Retinal pigment epithelial cell (primary cell): Measurements from ENCODE around the gene CORO6.

Experiments used
- DNase-seq: peaks from one replicate; pipeline ENCODE4 v3.0.0-alpha.2; 2010; ENCODE audit warnings: low read depth
- H3K4me3 ChIP-seq: 2 replicates; pipeline ENCODE4 v1.5.1; 2011; ENCODE audit warnings: mild to moderate bottlenecking, low read length, control low read depth, moderate library complexity
- CTCF ChIP-seq: conservative IDR thresholded peaks from 2 replicates; pipeline ENCODE4 v1.5.1; 2011; ENCODE audit warnings: low read depth, low read length, control low read depth, inconsistent platforms

The CORO6 gene

GRCh38 chr17:29610395-29610794 lies 12.3 kb downstream of the CORO6 start:
- no peak for DNase-seq
- H3K4me3 ChIP-seq: no peak overlapping the region
- TF ChIP-seq CTCF: no peak

- TF ChIP-seq CTCF: no peak
- H3K4me3 ChIP-seq: no peak overlapping the region
- no peak for DNase-seq
Observed at GRCh38 chr17:29608986-29609385, 13.7 kb downstream of the CORO6 start.

GRCh38 chr17:29607557-29608195 lies 15.0 kb downstream of the CORO6 start:
- H3K4me3 ChIP-seq: no peak overlapping the region
- TF ChIP-seq CTCF: no peak
- DNase-seq: no peak

GRCh38 chr17:29603109-29603674 lies 19.5 kb downstream of the CORO6 start:
- no peak for TF ChIP-seq CTCF
- no peak for DNase-seq
- H3K4me3 ChIP-seq: no peak overlapping the region

GRCh38 chr17:29597361-29598172 lies 25.1 kb downstream of the CORO6 start:
- H3K4me3 ChIP-seq: no peak overlapping the region
- no peak for TF ChIP-seq CTCF

GRCh38 chr17:29596811-29597210 lies 25.9 kb downstream of the CORO6 start:
- DNase-seq: no peak
- no peak for TF ChIP-seq CTCF
- H3K4me3 ChIP-seq: no peak overlapping the region

More at GRCh38 chr17:29597361-29598172, 25.1 kb downstream of the CORO6 start:
- DNase-seq: no peak
